GM12801 (cell line): ENCODE data around the gene SPATA22.

Experiments used
- TF ChIP-seq, protein P1 (sequence below): IDR thresholded peaks from one replicate; pipeline ENCODE4 v1.5.1; 2011; ENCODE audit warnings: control low read depth; ENCODE audit not compliant: insufficient read length; ENCODE audit errors: extremely low read depth

Gene SPATA22, protein sequence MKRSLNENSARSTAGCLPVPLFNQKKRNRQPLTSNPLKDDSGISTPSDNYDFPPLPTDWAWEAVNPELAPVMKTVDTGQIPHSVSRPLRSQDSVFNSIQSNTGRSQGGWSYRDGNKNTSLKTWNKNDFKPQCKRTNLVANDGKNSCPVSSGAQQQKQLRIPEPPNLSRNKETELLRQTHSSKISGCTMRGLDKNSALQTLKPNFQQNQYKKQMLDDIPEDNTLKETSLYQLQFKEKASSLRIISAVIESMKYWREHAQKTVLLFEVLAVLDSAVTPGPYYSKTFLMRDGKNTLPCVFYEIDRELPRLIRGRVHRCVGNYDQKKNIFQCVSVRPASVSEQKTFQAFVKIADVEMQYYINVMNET

DNA sequence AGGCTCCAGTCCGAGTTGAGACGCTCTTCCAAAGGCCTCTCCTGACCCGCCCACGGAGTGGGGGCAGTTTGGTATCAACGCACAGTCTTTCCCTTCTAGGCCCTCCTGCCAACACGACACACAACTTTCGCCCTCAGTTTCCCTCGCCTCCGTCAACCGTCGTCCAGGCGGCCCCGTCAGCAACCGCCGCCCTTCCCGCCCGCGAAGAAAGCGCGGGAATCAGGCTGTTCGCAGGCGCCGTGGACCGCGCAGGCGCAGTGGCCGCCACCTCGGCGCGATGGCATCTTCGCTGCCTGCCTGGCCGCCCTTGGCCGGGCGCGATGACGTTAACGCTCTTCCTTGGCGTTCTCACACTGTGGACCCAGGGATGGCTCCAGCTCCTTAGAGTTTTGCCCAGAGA lies at the start of gene SPATA22:
TSS of gene SPATA22 (minus strand) at position 221 of the 400 bp plus-strand sequence. CDS start 2,494 bp downstream, outside the sequence.
- TF ChIP-seq, protein P1, sequence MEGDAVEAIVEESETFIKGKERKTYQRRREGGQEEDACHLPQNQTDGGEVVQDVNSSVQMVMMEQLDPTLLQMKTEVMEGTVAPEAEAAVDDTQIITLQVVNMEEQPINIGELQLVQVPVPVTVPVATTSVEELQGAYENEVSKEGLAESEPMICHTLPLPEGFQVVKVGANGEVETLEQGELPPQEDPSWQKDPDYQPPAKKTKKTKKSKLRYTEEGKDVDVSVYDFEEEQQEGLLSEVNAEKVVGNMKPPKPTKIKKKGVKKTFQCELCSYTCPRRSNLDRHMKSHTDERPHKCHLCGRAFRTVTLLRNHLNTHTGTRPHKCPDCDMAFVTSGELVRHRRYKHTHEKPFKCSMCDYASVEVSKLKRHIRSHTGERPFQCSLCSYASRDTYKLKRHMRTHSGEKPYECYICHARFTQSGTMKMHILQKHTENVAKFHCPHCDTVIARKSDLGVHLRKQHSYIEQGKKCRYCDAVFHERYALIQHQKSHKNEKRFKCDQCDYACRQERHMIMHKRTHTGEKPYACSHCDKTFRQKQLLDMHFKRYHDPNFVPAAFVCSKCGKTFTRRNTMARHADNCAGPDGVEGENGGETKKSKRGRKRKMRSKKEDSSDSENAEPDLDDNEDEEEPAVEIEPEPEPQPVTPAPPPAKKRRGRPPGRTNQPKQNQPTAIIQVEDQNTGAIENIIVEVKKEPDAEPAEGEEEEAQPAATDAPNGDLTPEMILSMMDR, result no peak

DNA sequence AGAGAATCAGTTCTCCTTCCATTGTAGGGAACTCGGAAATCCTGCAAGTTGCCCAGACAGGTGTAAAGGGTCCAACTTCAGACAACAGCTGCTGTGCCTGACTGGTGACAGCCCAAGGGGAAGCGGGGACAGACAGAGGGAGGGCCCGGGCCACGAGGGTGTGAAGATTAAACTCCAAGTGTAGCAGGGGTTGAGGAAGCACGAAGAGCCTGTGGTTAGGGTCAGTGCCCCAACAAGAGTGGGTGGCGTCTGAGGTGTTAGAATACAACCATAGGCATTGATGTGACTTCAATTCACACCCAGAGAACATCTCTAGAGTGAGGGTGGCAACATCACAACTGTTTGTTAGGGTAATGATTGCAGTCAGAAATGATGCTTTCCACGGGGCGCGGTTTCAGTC lies 43.3 kb upstream of the SPATA22 start:
- TF ChIP-seq, protein P1, result no peak

DNA sequence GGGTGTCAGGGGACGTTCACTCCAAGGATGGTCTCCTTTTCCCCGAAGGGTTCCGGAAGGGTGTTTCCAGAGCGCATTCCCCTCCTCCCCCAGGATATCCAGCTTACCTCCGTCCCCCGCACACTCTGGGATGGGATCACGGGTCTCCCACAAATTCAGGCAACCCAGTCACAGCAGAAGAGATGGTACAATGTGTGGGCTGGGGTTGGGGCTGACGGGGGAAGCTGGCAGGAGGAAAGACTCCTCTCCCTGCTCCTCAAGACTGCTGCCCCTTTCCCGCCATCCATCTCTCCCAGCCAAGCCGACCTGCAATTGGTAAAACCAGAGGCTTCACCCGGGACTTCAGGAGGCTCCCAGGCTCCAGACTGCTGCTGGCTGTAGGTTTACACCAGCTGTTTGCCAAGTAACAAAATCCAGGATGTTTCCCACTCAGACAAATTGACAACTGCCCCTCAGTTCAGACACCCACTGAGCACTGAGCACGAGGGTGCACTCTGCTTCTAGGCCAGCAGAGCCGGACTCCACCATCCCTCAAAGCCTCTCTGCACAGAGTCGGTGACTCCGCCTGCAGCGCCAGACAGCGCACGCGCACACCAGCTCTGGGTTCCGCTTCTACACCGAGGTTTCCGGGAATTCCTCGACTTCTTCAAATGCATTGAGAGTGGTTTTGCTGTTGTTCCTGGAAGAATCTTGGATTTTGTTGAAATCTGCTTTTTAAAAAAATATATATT lies 41.9 kb upstream of the SPATA22 start:
- TF ChIP-seq, protein P1, result no peak

DNA sequence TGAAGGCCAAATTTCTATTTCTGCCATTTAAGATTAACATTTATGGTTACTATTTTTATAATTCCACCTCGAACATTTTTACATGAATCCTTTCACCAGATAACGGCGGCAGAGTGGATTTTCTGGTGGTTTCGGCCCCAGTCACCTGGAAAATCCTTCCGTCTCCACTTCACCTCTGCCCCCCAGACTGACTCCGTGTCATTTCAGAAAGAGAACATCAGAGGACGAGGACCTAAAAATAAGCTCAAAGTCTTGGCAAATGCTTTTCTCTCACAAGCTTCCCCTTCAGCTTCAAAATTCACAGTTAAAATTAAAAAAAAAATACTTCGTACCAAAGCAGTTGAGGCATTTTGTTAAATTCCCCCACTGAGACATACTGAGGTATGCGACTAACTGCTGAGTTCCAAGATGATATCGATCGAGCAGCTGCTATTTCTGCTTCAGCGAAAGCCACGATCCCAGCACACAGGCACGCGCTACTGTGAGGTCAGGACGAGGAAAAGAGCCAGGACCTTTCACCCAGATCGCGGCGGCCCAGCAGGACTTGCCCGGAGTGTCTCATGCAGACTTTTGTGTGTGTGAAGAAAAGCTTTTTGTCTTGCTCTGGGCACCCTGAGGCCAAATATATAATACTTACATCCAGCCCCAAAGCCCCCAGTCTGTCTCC lies 41.0 kb upstream of the SPATA22 start:
- TF ChIP-seq, protein P1, result no peak

DNA sequence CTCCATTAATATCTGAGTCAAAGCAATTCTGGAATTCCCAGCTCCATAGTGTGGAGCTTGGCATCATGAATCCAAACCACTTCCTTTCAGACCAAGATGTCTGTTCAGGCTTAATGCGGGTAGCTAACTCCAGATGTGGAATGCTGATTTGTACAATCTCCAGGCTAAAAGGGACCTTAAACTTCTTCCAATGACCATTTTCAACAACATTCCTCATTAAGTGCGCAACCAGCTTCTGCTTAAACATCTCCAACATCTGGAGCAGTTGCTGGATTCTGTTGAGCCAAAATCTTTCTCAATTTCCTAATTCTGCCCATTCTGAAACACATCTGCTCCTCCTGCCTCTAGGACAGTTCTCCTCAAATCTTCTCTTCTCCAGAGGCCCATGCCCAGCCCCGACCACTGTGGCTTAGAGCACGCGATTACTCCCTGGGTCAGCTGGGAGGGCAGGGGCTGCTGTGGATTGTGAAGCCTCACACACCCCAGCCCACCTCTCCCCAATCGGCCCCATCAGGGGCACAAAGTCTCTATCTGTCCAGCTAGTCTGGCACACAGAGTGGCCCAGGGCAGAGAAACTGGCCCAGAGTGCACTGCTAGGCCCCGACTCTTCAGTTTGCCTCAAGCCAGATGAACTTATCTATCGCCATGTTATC lies 40.4 kb upstream of the SPATA22 start:
- TF ChIP-seq, protein P1, result no peak

DNA sequence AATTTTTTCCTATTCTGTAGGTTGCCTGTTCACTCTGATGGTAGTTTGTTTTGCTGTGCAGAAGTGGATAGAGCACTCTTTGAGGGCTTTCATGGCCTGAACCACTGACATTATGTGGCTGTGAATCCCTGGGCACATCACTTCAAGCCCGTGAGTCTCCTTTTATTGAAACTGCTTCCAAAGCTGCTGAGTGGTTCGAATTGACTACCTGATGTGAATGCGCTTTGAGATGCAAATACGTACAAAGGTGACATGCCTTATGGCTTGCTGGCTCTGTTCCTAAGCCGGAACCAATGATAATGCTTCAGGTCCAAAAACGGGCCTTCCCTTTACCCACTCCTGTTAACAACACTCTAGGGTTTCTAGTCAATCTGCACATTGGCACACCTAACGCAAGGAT lies 38.5 kb upstream of the SPATA22 start:
- TF ChIP-seq, protein P1, result no peak

DNA sequence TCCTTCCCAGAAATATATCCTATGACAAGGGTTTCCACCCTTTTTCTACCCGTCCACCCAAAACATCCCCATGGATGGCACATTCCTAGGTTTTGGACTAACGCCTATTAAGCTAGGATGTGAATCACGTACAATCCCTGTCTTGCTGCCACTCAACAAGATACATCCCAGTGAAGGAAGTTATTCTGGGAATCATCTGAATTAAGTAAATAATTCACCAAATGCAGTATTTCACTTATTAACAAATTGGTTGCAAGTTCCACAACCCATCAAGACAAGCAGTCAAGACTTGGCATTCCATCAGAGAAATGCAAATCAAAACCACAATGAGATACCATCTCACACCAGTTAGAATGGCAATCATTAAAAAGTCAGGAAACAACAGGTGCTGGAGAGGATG lies 36.2 kb upstream of the SPATA22 start:
- TF ChIP-seq, protein P1, result no peak
